HEK293T (cell line): ENCODE results near the gene CELF1.

Source experiments
- ARNT ChIP-seq: fragments of 450-650 bp; IDR thresholded peaks from 2 replicates; pipeline ENCODE4 v1.6.1; 2017; ENCODE audit warnings: mild to moderate bottlenecking
- BHLHE40 ChIP-seq: fragments of 450-650 bp; IDR thresholded peaks from 2 replicates; pipeline ENCODE4 v1.6.1; 2016; ENCODE audit warnings: mild to moderate bottlenecking, moderate library complexity, borderline replicate concordance
- CTBP1 ChIP-seq: fragments of 450-650 bp; IDR thresholded peaks from 2 replicates; pipeline ENCODE4 v1.6.1; 2016; ENCODE audit warnings: borderline replicate concordance
- ELF4 ChIP-seq: fragments of 450-650 bp; IDR thresholded peaks from 2 replicates; pipeline ENCODE4 v1.6.1; 2017; ENCODE audit warnings: antibody characterized with exemption
- FOXA1 ChIP-seq: fragments of 450-650 bp; IDR thresholded peaks from 2 replicates; pipeline ENCODE4 v1.6.1; 2016; ENCODE audit warnings: mild to moderate bottlenecking
- FOXK2 ChIP-seq: fragments of 450-650 bp; IDR thresholded peaks from 2 replicates; pipeline ENCODE4 v1.6.1; 2016; ENCODE audit warnings: mild to moderate bottlenecking
- FOXM1 ChIP-seq: fragments of 450-650 bp; IDR thresholded peaks from 2 replicates; pipeline ENCODE4 v1.6.1; 2017; ENCODE audit warnings: mild to moderate bottlenecking, borderline replicate concordance
- HDGF ChIP-seq: fragments of 450-650 bp; IDR thresholded peaks from 2 replicates; pipeline ENCODE4 v1.6.1; 2017; ENCODE audit warnings: antibody characterized with exemption, borderline replicate concordance
- NFRKB ChIP-seq: fragments of 450-650 bp; IDR thresholded peaks from 2 replicates; pipeline ENCODE4 v1.6.1; 2016; ENCODE audit warnings: mild to moderate bottlenecking, moderate library complexity
- SP1 ChIP-seq: fragments of 450-650 bp; IDR thresholded peaks from 2 replicates; pipeline ENCODE4 v1.6.1; 2017
- SUZ12 ChIP-seq: fragments of 450-650 bp; IDR thresholded peaks from 2 replicates; pipeline ENCODE4 v1.6.1; 2016; ENCODE audit warnings: mild to moderate bottlenecking
- TARDBP ChIP-seq: fragments of 450-650 bp; IDR thresholded peaks from 2 replicates; pipeline ENCODE4 v1.6.1; 2016
- TF ChIP-seq, protein P1 (sequence below): fragments of 450-650 bp; IDR thresholded peaks from 2 replicates; pipeline ENCODE4 v1.6.1; 2016

DNA sequence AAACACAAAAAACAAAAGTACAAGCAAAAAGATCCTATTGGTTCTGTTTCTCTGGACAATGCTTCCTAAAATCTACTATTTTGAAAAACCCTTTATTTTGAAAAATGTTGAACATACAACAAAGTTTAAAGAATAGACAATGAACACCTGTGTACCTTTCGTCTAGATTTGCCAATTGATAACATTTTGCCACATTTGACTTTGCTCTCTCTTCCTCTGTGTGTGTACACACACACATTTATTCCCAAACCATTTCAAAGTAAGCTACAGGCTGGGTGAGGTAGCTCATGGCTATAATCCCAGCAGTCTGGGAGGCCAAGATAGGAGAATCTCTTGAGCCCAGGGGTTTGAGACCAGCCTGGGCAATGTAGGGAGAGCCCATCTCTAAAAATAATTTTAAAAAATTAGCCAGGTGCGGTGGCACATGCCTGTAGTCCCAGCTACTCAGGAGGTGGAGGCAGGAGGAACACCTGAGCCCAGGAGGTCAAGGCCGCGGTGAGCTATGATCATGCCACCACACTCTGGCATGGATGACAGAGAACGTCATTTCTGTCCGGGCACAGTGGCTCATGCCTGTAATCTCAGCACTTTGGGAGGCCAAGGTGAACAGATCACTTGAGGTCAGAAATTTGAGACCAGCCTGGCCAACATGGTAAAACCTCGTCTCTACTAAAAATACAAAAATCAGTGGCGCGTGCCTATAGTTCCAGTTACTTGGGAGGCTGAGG lies 121.4 kb downstream of the CELF1 start:
- TF ChIP-seq ELF4, result no peak
- TF ChIP-seq FOXM1, result no peak
- TF ChIP-seq FOXA1, result no peak
- no peak for TF ChIP-seq HDGF
- TF ChIP-seq BHLHE40, result no peak
- no peak for TF ChIP-seq SP1
- TF ChIP-seq, protein P1, sequence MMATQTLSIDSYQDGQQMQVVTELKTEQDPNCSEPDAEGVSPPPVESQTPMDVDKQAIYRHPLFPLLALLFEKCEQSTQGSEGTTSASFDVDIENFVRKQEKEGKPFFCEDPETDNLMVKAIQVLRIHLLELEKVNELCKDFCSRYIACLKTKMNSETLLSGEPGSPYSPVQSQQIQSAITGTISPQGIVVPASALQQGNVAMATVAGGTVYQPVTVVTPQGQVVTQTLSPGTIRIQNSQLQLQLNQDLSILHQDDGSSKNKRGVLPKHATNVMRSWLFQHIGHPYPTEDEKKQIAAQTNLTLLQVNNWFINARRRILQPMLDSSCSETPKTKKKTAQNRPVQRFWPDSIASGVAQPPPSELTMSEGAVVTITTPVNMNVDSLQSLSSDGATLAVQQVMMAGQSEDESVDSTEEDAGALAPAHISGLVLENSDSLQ, result no peak
- TF ChIP-seq ARNT, result no peak
- no peak for TF ChIP-seq SUZ12
- no peak for TF ChIP-seq FOXK2
- no peak for TF ChIP-seq NFRKB
- TF ChIP-seq TARDBP, result no peak
- no peak for TF ChIP-seq CTBP1
